Choroid plexus epithelial cell (primary cell): ENCODE measurements around the gene GALNT10.
A peak's percentile ranks its signal among the peaks of the same experiment; 100 is the strongest.

ENCODE experiments used
- DNase-seq: peaks from one replicate; pipeline ENCODE4 v3.0.0-alpha.2; 2010; ENCODE audit warnings: low read depth
- H3K4me3 ChIP-seq: 2 replicates; pipeline ENCODE4 v1.5.1; 2011; ENCODE audit warnings: low read depth, mild to moderate bottlenecking, control low read depth, low read length, moderate library complexity
- TF ChIP-seq, protein P1 (sequence below): conservative IDR thresholded peaks from 2 replicates; pipeline ENCODE4 v1.5.1; 2011; ENCODE audit warnings: low read depth, mild to moderate bottlenecking, control low read depth, inconsistent platforms, low read length, moderate library complexity

Gene GALNT10

GRCh38 chr5:154301726-154302125 is 111.2 kb downstream of the GALNT10 start:
- H3K4me3 ChIP-seq = no peak overlapping the region
- no peak for DNase-seq
- TF ChIP-seq, protein P1, sequence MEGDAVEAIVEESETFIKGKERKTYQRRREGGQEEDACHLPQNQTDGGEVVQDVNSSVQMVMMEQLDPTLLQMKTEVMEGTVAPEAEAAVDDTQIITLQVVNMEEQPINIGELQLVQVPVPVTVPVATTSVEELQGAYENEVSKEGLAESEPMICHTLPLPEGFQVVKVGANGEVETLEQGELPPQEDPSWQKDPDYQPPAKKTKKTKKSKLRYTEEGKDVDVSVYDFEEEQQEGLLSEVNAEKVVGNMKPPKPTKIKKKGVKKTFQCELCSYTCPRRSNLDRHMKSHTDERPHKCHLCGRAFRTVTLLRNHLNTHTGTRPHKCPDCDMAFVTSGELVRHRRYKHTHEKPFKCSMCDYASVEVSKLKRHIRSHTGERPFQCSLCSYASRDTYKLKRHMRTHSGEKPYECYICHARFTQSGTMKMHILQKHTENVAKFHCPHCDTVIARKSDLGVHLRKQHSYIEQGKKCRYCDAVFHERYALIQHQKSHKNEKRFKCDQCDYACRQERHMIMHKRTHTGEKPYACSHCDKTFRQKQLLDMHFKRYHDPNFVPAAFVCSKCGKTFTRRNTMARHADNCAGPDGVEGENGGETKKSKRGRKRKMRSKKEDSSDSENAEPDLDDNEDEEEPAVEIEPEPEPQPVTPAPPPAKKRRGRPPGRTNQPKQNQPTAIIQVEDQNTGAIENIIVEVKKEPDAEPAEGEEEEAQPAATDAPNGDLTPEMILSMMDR = no peak

DNA sequence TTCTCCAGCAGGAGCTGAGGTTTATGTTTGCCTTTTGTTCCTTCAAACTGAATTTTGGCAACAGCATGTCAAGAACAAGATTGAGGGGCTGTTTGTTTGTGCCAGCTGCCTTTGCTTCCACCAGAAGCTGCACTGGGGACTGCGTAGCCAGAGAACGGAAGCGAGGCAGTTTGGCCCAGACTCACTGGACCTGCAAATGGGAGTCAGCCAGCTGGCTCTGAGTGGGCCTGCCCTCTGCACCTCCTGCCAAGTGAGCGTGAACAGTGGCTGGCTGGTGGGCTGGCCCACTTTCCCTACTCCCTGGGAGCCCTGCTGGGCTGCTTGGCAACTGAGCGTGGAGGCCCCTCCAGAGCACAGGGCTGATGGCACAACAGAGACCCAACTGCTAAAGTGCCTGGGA is 111.6 kb downstream of the GALNT10 start:
- H3K4me3 ChIP-seq = no peak overlapping the region
- no peak for DNase-seq
- TF ChIP-seq, protein P1 = no peak

DNA sequence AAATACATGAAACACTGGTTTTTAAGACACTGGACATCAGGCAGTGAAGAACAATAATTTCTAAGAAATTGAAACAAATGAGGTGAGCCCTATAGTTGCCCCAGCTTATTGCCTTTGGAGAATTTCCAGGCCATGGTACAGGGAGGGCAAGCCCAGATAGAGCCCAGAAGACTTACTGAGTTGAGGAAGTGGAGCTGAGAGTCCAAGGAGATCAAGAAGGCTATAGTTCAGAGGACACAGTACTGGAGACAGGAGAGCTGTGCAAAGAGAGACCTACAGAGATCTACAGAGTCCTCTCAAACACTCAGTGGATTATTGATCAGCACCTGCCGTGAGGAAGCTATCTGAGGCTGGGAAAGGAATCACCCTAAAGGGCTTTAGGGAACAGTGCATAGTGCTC is 112.6 kb downstream of the GALNT10 start:
- TF ChIP-seq, protein P1 = no peak
- no peak overlapping the region for H3K4me3 ChIP-seq

GRCh38 chr5:154308443-154309370 is 118.2 kb downstream of the GALNT10 start:
- peak; percentile 53 for DNase-seq
- TF ChIP-seq, protein P1 = no peak
- H3K4me3 ChIP-seq = no peak overlapping the region

More for the DNA sequence above, 112.6 kb downstream of the GALNT10 start:
- DNase-seq = no peak

GRCh38 chr5:154309371-154309745 is 118.8 kb downstream of the GALNT10 start:
- peak; percentile 65 for DNase-seq
- TF ChIP-seq, protein P1 = no peak

DNA sequence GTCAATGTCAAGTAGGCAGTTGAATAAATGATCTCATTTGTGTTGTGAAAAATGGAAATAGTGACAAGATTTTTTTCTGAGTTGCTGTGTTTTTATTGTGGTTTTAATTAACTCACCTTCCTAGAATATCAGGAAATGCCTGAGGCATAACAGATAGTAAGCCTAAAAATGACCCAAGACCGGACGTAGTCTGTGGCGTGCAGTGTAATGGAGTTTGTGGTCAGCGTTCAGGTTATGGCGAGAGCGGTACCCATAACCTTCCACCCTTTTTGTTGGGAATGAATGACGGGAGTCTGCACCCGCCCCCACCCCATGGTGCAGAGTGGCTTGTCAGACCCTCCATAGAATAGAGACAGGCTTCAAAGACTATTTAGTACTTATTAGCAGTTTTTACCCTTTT is 119.3 kb downstream of the GALNT10 start:
- H3K4me3 ChIP-seq = no peak overlapping the region
- TF ChIP-seq, protein P1 = no peak
- peak; percentile 33 for DNase-seq

More at GRCh38 chr5:154309371-154309745, 118.8 kb downstream of the GALNT10 start:
- no peak overlapping the region for H3K4me3 ChIP-seq

- TF ChIP-seq, protein P1 = no peak
- H3K4me3 ChIP-seq = no peak overlapping the region
- peak; percentile 17 for DNase-seq
Measured at GRCh38 chr5:154311362-154311761, 120.8 kb downstream of the GALNT10 start.
